SU-DHL-6 (cell line): Measurements from ENCODE around the gene YWHAQ.

Source experiments
- H2AFZ ChIP-seq: fragments of 200-600 bp; sonication (generic); 2 replicates; pipeline ENCODE4 v1.6.1; 2014; ENCODE audit warnings: low read depth, mild to moderate bottlenecking, moderate library complexity, mixed read lengths, antibody characterized with exemption, low read length; ENCODE audit not compliant: severe bottlenecking
- H3F3A ChIP-seq: fragments of 200-600 bp; shearing (Covaris generic); 2 replicates; pipeline ENCODE4 v1.6.0; 2016; ENCODE audit warnings: antibody characterized with exemption, mild to moderate bottlenecking; ENCODE audit not compliant: insufficient read depth
- H3K27ac ChIP-seq: fragments of 200-600 bp; sonication (generic); 2 replicates; pipeline ENCODE4 v1.5.1; 2016; ENCODE audit warnings: low read depth, mild to moderate bottlenecking, low read length, moderate library complexity, mixed read lengths
- H3K27me3 ChIP-seq: fragments of 200-600 bp; sonication (generic), shearing (Covaris generic); 2 replicates; pipeline ENCODE4 v1.6.0; 2014; ENCODE audit warnings: mild to moderate bottlenecking, low read length
- H3K36me3 ChIP-seq: fragments of 200-600 bp; sonication (generic); 2 replicates; pipeline ENCODE4 v1.6.1; 2014; ENCODE audit warnings: mild to moderate bottlenecking, low read length, mixed read lengths
- H3K4me2 ChIP-seq: fragments of 300-600, 200-600 bp; shearing (Covaris generic), sonication (generic); 2 replicates; pipeline ENCODE4 v1.6.0; 2014; ENCODE audit warnings: low read length, low read depth, mild to moderate bottlenecking; ENCODE audit not compliant: poor library complexity, severe bottlenecking
- H3K4me3 ChIP-seq: fragments of 200-600 bp; sonication (generic); 2 replicates; pipeline ENCODE4 v1.5.1; 2014; ENCODE audit warnings: antibody characterized with exemption, low read length, mild to moderate bottlenecking, mixed read lengths; ENCODE audit not compliant: insufficient read depth, poor library complexity, severe bottlenecking
- H3K79me2 ChIP-seq: fragments of 200-600 bp; sonication (generic); 2 replicates; pipeline ENCODE4 v1.6.1; 2014; ENCODE audit warnings: mild to moderate bottlenecking, low read length, moderate library complexity; ENCODE audit not compliant: insufficient read depth
- H3K9ac ChIP-seq: fragments of 200-600 bp; sonication (generic); 2 replicates; pipeline ENCODE4 v1.7.0; 2014; ENCODE audit warnings: mild to moderate bottlenecking, low read length
- H3K9me2 ChIP-seq: fragments of 200-600 bp; sonication (generic); replicated peaks from 2 replicates; pipeline ENCODE4 v1.6.1; 2014; ENCODE audit warnings: low read length; ENCODE audit not compliant: insufficient read depth
- H3K9me3 ChIP-seq: fragments of 200-600 bp; sonication (generic); 2 replicates; pipeline ENCODE4 v1.6.1; 2014; ENCODE audit warnings: low read length, mixed read lengths; ENCODE audit not compliant: insufficient read depth
- H4K20me1 ChIP-seq: fragments of 200-600 bp; sonication (generic); 2 replicates; pipeline ENCODE4 v1.6.1; 2014; ENCODE audit warnings: low read depth, mild to moderate bottlenecking, antibody characterized with exemption, low read length, moderate library complexity, mixed read lengths
- EZH2phosphoT487 ChIP-seq: fragments of 200-600 bp; sonication (generic), shearing (Covaris generic); conservative IDR thresholded peaks from 2 replicates; pipeline ENCODE4 v1.6.1; 2018; ENCODE audit warnings: mild to moderate bottlenecking, antibody characterized with exemption, low read length, moderate library complexity, mixed read lengths
- TF ChIP-seq, protein P1 (sequence below): fragments of 200-600 bp; sonication (generic); IDR thresholded peaks from one replicate; pipeline ENCODE4 v1.5.1; 2017; ENCODE audit warnings: antibody characterized with exemption, mild to moderate bottlenecking, low read length, moderate library complexity; ENCODE audit not compliant: insufficient read depth, poor library complexity, severe bottlenecking

The YWHAQ gene

DNA sequence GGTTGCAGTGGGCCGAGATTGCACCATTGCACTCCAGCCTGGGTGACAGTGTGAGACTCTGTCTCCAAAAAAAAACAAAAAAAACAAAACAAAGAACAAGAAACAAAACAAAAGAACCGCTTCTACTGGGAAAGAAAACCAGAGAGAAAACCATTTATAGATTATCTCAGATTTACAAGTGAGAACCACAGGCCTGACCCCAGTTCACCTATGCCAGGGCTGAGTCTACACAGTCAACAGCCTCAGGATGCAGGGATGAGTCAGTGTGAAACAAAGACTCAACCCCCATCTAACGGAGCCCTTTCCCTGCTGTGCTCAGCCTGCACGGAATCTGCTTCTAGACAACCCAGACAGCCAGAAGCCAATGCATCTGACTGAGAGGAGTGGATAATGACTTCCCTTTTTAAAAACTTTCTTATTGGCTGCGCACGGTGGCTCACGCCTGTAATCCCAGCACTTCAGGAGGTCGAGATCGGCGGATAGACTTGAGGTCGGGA is 25.5 kb upstream of the YWHAQ start:
- H2AFZ ChIP-seq: no peak overlapping the region
- no peaks in the 10 kb centered on the region for H3K27me3 ChIP-seq
- H3K79me2 ChIP-seq: no peaks in the 10 kb centered on the region
- no peaks in the 10 kb centered on the region for H3F3A ChIP-seq
- no peak overlapping the region for H3K4me2 ChIP-seq
- H3K9me2 ChIP-seq: no peaks in the 10 kb centered on the region
- no peak overlapping the region for H3K4me3 ChIP-seq
- H4K20me1 ChIP-seq: no peaks in the 10 kb centered on the region
- no peaks in the 10 kb centered on the region for H3K9me3 ChIP-seq
- no peak overlapping the region for H3K27ac ChIP-seq
- H3K9ac ChIP-seq: no peak overlapping the region
- TF ChIP-seq, protein P1, sequence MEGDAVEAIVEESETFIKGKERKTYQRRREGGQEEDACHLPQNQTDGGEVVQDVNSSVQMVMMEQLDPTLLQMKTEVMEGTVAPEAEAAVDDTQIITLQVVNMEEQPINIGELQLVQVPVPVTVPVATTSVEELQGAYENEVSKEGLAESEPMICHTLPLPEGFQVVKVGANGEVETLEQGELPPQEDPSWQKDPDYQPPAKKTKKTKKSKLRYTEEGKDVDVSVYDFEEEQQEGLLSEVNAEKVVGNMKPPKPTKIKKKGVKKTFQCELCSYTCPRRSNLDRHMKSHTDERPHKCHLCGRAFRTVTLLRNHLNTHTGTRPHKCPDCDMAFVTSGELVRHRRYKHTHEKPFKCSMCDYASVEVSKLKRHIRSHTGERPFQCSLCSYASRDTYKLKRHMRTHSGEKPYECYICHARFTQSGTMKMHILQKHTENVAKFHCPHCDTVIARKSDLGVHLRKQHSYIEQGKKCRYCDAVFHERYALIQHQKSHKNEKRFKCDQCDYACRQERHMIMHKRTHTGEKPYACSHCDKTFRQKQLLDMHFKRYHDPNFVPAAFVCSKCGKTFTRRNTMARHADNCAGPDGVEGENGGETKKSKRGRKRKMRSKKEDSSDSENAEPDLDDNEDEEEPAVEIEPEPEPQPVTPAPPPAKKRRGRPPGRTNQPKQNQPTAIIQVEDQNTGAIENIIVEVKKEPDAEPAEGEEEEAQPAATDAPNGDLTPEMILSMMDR: no peak
- TF ChIP-seq EZH2phosphoT487: no peak
- no peaks in the 10 kb centered on the region for H3K36me3 ChIP-seq

DNA sequence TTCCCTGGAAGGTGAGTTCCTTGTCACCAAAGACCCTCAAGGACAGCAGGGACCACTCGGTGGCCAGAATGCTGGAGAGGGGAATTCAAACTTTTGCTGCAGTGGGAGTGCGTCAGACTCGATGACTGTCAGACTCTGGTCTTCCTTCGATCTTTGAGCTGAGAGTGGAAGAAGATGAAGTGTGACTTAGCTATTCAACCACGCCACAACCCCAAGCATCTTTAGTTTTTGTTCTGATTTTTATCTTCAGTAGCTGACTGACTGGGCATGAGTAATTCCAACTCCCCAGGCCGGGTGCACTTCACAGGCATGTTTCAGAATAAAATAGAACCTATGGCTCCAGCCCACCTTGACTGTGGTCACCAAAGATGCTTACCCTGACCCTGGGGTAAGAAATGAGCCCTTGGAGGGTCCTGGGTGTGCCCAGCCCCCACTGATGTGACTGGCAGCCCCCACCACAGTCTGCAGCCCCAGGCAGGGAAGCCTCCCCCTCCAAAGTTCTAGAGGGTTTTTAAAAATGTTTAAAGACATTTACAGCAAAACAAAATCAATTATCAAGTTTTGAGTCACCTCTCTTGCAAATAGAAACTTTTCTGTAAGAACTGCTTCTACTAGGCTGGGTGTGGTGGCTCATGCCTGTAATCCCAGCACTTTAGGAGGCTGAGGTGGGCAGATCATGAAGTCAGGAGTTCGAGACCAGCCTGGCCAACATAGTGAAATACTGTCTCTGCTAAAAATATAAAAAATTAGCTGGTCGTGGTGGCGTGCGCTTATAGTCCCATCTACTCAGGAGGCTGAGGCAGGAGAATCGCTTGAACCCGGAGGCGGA is 24.9 kb upstream of the YWHAQ start:
- Histone ChIP-seq H3K79me2 (no peaks in the 10 kb centered on the region), H3K4me2 (no peak overlapping the region), H3K9me2 (no peaks in the 10 kb centered on the region), H2AFZ (no peak overlapping the region), H4K20me1 (no peaks in the 10 kb centered on the region), H3F3A (no peaks in the 10 kb centered on the region), H3K4me3 (no peak overlapping the region), H3K9me3 (no peaks in the 10 kb centered on the region), H3K27ac (no peak overlapping the region), H3K36me3 (no peaks in the 10 kb centered on the region), H3K27me3 (no peaks in the 10 kb centered on the region), H3K9ac (no peak overlapping the region)
- TF ChIP-seq EZH2phosphoT487: no peak
- TF ChIP-seq, protein P1: no peak

GRCh38 chr2:9654452-9655100 is 23.8 kb upstream of the YWHAQ start:
- no peaks in the 10 kb centered on the region for H3K9me3 ChIP-seq
- no peaks in the 10 kb centered on the region for H3K9me2 ChIP-seq
- no peaks in the 10 kb centered on the region for H3F3A ChIP-seq
- H3K9ac ChIP-seq: no peak overlapping the region
- H3K79me2 ChIP-seq: no peaks in the 10 kb centered on the region
- H2AFZ ChIP-seq: no peak overlapping the region
- no peaks in the 10 kb centered on the region for H3K27me3 ChIP-seq
- no peaks in the 10 kb centered on the region for H3K36me3 ChIP-seq
- H4K20me1 ChIP-seq: no peaks in the 10 kb centered on the region
- no peak overlapping the region for H3K27ac ChIP-seq
- no peak overlapping the region for H3K4me2 ChIP-seq
- no peak overlapping the region for H3K4me3 ChIP-seq
- TF ChIP-seq EZH2phosphoT487: no peak
- TF ChIP-seq, protein P1: no peak
